Endodermal cell (in vitro differentiated cells): ENCODE measurements around the gene ADI1. TPM values are rescaled to one million over a fixed set of nuclear protein-coding genes. Genes with fewer than 3 reads are reported as not detected.

Experiments
- DNase-seq: peaks from one replicate; pipeline ENCODE4 v3.0.0-alpha.2; 2017
- H3K27ac ChIP-seq: 2 replicates; pipeline ENCODE4 v1.5.1; 2013; ENCODE audit warnings: mild to moderate bottlenecking, low read depth, low read length, moderate library complexity
- H3K27me3 ChIP-seq: 2 replicates; pipeline ENCODE4 v1.6.1; 2013; ENCODE audit warnings: mild to moderate bottlenecking, low read length, moderate library complexity; ENCODE audit not compliant: insufficient read depth, control insufficient read depth, poor library complexity, severe bottlenecking
- H3K36me3 ChIP-seq: 2 replicates; pipeline ENCODE4 v1.7.0; 2013; ENCODE audit warnings: mild to moderate bottlenecking, low read length, moderate library complexity; ENCODE audit not compliant: control insufficient read depth, insufficient read depth
- H3K4me1 ChIP-seq: one replicate; pipeline ENCODE4 v1.7.0; 2013; ENCODE audit warnings: low read length; ENCODE audit not compliant: control insufficient read depth, insufficient read depth
- H3K4me3 ChIP-seq: 2 replicates; pipeline ENCODE4 v1.5.1; 2013; ENCODE audit warnings: mild to moderate bottlenecking, low read length, moderate library complexity
- H3K9ac ChIP-seq: 2 replicates; pipeline ENCODE4 v1.6.1; 2013; ENCODE audit warnings: mild to moderate bottlenecking, low read length, moderate library complexity; ENCODE audit not compliant: poor library complexity, severe bottlenecking; ENCODE audit errors: extremely low read depth
- H3K9me3 ChIP-seq: 2 replicates; pipeline ENCODE4 v1.6.1; 2013; ENCODE audit warnings: mild to moderate bottlenecking, low read length, moderate library complexity; ENCODE audit not compliant: control insufficient read depth
- H3K27ac Mint-ChIP-seq: 2 replicates; pipeline ENCODE4 v1.8.0; 2020; ENCODE audit warnings: mixed read lengths
- H3K27me3 Mint-ChIP-seq: 2 replicates; pipeline ENCODE4 v1.8.0; 2021; ENCODE audit warnings: mild to moderate bottlenecking, mixed read lengths; ENCODE audit not compliant: insufficient read depth
- H3K36me3 Mint-ChIP-seq: 2 replicates; pipeline ENCODE4 v1.8.0; 2020; ENCODE audit warnings: low read depth, mixed read lengths
- H3K4me1 Mint-ChIP-seq: 2 replicates; pipeline ENCODE4 v1.8.0; 2020; ENCODE audit warnings: mixed read lengths
- H3K4me3 Mint-ChIP-seq: 2 replicates; pipeline ENCODE4 v1.8.0; 2020; ENCODE audit warnings: mild to moderate bottlenecking, moderate library complexity, mixed read lengths
- H3K9me3 Mint-ChIP-seq: 2 replicates; pipeline ENCODE4 v1.8.0; 2020; ENCODE audit warnings: mild to moderate bottlenecking, mixed read lengths
- CTCF ChIP-seq: fragments of 200-600 bp; sonication (generic); conservative IDR thresholded peaks from 2 replicates; pipeline ENCODE4 v1.5.0; 2021; ENCODE audit warnings: antibody characterized with exemption, mild to moderate bottlenecking
- WGBS, 2 experiments: methylation state at CpG; one replicate each; pipeline versions ENCODE4 v1.1.5 to v1.1.7; 2013; ENCODE audit warnings: missing lambda C conversion rate in 2 of 2, mixed read lengths in 1 of 2; ENCODE audit not compliant: insufficient coverage in 1 of 2, insufficient read length in 1 of 2; 5-methylcytosine and 5-hydroxymethylcytosine counted together
- total RNA-seq, 2 donors: library from RNA; stranded (reverse); fragmentation: NEBNext Ultra II Directional in 1 of 2; extraction: Animal tissue kit (Norgen Biotek cat#: 25700) in 1 of 2; gene quantifications; 2 replicates in 1 of 2; 3 replicates in 1 of 2; pipeline ENCODE4 v1.2.1, GENCODE V29; 2021

The ADI1 gene
- total RNA-seq, 2 donors from 2014 or later, result 27.1 to 40.1 TPM

GRCh38 chr2:3472966-3473365, 46.4 kb downstream of the ADI1 start:
- no peaks in the 10 kb centered on the region for H3K27me3 Mint-ChIP-seq
- no peak overlapping the region for H3K9ac ChIP-seq
- H3K36me3 Mint-ChIP-seq, result peaks cover 31% of the 10 kb centered on the region
- no peaks in the 10 kb centered on the region for H3K9me3 ChIP-seq
- H3K4me1 Mint-ChIP-seq, result no peaks in the 10 kb centered on the region
- no peak overlapping the region for H3K27ac Mint-ChIP-seq
- no peak overlapping the region for H3K4me3 ChIP-seq
- no peak for DNase-seq
- H3K27me3 ChIP-seq, result no peaks in the 10 kb centered on the region
- no peak overlapping the region for H3K27ac ChIP-seq
- TF ChIP-seq CTCF, result no peak
- no peaks in the 10 kb centered on the region for H3K9me3 Mint-ChIP-seq
- H3K4me3 Mint-ChIP-seq, result no peak overlapping the region
- 78 to 79% methylated on average over 8 to 10 of the region's 10 CpGs for WGBS, 2 experiments
- H3K36me3 ChIP-seq, result peaks cover 17% of the 10 kb centered on the region
- no peaks in the 10 kb centered on the region for H3K4me1 ChIP-seq

GRCh38 chr2:3472296-3472695, 47.0 kb downstream of the ADI1 start:
- Histone ChIP-seq H3K27ac (no peak overlapping the region), H3K36me3 (peaks cover 17% of the 10 kb centered on the region), H3K27me3 (no peaks in the 10 kb centered on the region), H3K9ac (no peak overlapping the region), H3K4me1 (no peaks in the 10 kb centered on the region), H3K4me3 (no peak overlapping the region), H3K9me3 (no peaks in the 10 kb centered on the region)
- H3K4me3 Mint-ChIP-seq, result no peak overlapping the region
- H3K4me1 Mint-ChIP-seq, result no peaks in the 10 kb centered on the region
- no peak overlapping the region for H3K27ac Mint-ChIP-seq
- TF ChIP-seq CTCF, result no peak
- no peaks in the 10 kb centered on the region for H3K27me3 Mint-ChIP-seq
- DNase-seq, result no peak
- H3K36me3 Mint-ChIP-seq, result peaks cover 35% of the 10 kb centered on the region
- H3K9me3 Mint-ChIP-seq, result no peaks in the 10 kb centered on the region
- 89 to 97% methylated on average over 10 of the region's 10 CpGs for WGBS, 2 experiments

GRCh38 chr2:3470856-3471737, 48.2 kb downstream of the ADI1 start:
- H3K36me3 Mint-ChIP-seq, result peaks cover 38% of the 10 kb centered on the region
- no peak overlapping the region for H3K9ac ChIP-seq
- peaks cover 23% of the 10 kb centered on the region for H3K36me3 ChIP-seq
- H3K9me3 ChIP-seq, result no peaks in the 10 kb centered on the region
- WGBS, 2 experiments, result 92 to 98% methylated on average over 11 to 17 of the region's 17 CpGs
- no peaks in the 10 kb centered on the region for H3K9me3 Mint-ChIP-seq
- TF ChIP-seq CTCF, result no peak
- no peaks in the 10 kb centered on the region for H3K4me1 Mint-ChIP-seq
- H3K27ac Mint-ChIP-seq, result no peak overlapping the region
- DNase-seq, result no peak
- no peaks in the 10 kb centered on the region for H3K4me1 ChIP-seq
- H3K27ac ChIP-seq, result no peak overlapping the region
- no peak overlapping the region for H3K4me3 Mint-ChIP-seq
- no peaks in the 10 kb centered on the region for H3K27me3 ChIP-seq
- no peak overlapping the region for H3K4me3 ChIP-seq
- no peaks in the 10 kb centered on the region for H3K27me3 Mint-ChIP-seq
